Osteoblast (primary cell): Measurements from ENCODE around the gene HHATL. TPM values are rescaled to one million over a fixed set of nuclear protein-coding genes. Genes with fewer than 3 reads are reported as not detected.
A peak's percentile ranks its signal among the peaks of the same experiment; 100 is the strongest.

Experiments
- DNase-seq: peaks from one replicate; pipeline ENCODE4 v3.0.0; 2011; ENCODE audit warnings: low spot score, mixed read lengths; ENCODE audit not compliant: insufficient read length; ENCODE audit errors: missing footprints
- H2AFZ ChIP-seq: 2 replicates; pipeline ENCODE4 v1.6.0; 2011; ENCODE audit warnings: mild to moderate bottlenecking, low read length
- H3K27ac ChIP-seq: 2 replicates; pipeline ENCODE4 v1.5.1; 2011; ENCODE audit warnings: mild to moderate bottlenecking, low read depth, low read length, moderate library complexity
- H3K27me3 ChIP-seq: 2 replicates; pipeline ENCODE4 v1.6.0; 2012; ENCODE audit warnings: mild to moderate bottlenecking, control low read depth, inconsistent platforms, low read length, moderate library complexity; ENCODE audit not compliant: insufficient read depth
- H3K36me3 ChIP-seq: 2 replicates; pipeline ENCODE4 v1.5.1; 2011; ENCODE audit warnings: mild to moderate bottlenecking, low read length, control low read depth, moderate library complexity; ENCODE audit not compliant: insufficient read depth
- H3K4me1 ChIP-seq: 2 replicates; pipeline ENCODE4 v1.5.1; 2011; ENCODE audit warnings: mild to moderate bottlenecking, low read length, control low read depth, moderate library complexity; ENCODE audit not compliant: insufficient read depth
- H3K4me2 ChIP-seq: 2 replicates; pipeline ENCODE4 v1.6.0; 2011; ENCODE audit warnings: mild to moderate bottlenecking, low read length; ENCODE audit not compliant: insufficient read depth
- H3K4me3 ChIP-seq: fragments of 200-600 bp; sonication (generic); 3 replicates; pipeline ENCODE4 v1.5.1; 2012; ENCODE audit warnings: mild to moderate bottlenecking, low read length, inconsistent platforms; ENCODE audit not compliant: insufficient read depth
- H3K79me2 ChIP-seq: 2 replicates; pipeline ENCODE4 v1.6.0; 2012; ENCODE audit warnings: mild to moderate bottlenecking, low read length, control low read depth, inconsistent platforms; ENCODE audit not compliant: insufficient read depth
- H3K9me3 ChIP-seq: 2 replicates; pipeline ENCODE4 v1.5.1; 2011; ENCODE audit warnings: low read depth, low read length, control low read depth
- H4K20me1 ChIP-seq: 2 replicates; pipeline ENCODE4 v1.6.0; 2012; ENCODE audit warnings: mild to moderate bottlenecking, low read length, control low read depth; ENCODE audit not compliant: insufficient read depth
- CTCF ChIP-seq: IDR thresholded peaks from 2 replicates; pipeline ENCODE4 v1.5.1; 2011; ENCODE audit warnings: mild to moderate bottlenecking, low read depth, low read length, moderate library complexity; ENCODE audit errors: extremely low read depth
- total RNA-seq: library from RNA; depleted of rRNA; stranded (reverse); fragments of >200 nt; gene quantifications from 2 replicates; pipeline ENCODE4 v1.2.3, GENCODE V29; 2012

Gene HHATL
- total RNA-seq, 1 donor, result not detected

GRCh38 chr3:42655980-42656679 lies 46.5 kb downstream of the HHATL start:
- H3K4me1 ChIP-seq, result peaks cover 53% of the 10 kb centered on the region
- H3K36me3 ChIP-seq, result peaks cover 12% of the 10 kb centered on the region
- H3K4me3 ChIP-seq, result peak overlapping the region; percentile 10
- H4K20me1 ChIP-seq, result peaks cover 65% of the 10 kb centered on the region
- H3K27me3 ChIP-seq, result no peaks in the 10 kb centered on the region
- peak; percentile 99 for DNase-seq
- peak overlapping the region; percentile 28 for H3K27ac ChIP-seq
- H3K9me3 ChIP-seq, result no peaks in the 10 kb centered on the region
- no peak for TF ChIP-seq CTCF
- no peak overlapping the region for H2AFZ ChIP-seq
- peak overlapping the region; percentile 84 for H3K4me2 ChIP-seq
- peaks cover 45% of the 10 kb centered on the region for H3K79me2 ChIP-seq

- H3K4me1 ChIP-seq, result peaks cover 60% of the 10 kb centered on the region
- peaks cover 65% of the 10 kb centered on the region for H4K20me1 ChIP-seq
- H3K27me3 ChIP-seq, result no peaks in the 10 kb centered on the region
- peak overlapping the region; percentile 84 for H3K4me2 ChIP-seq
- TF ChIP-seq CTCF, result no peak
- H3K4me3 ChIP-seq, result peak overlapping the region; percentile 90
- H3K9me3 ChIP-seq, result no peaks in the 10 kb centered on the region
- H3K36me3 ChIP-seq, result peaks cover 14% of the 10 kb centered on the region
- DNase-seq, result peak; percentile 93
- peak overlapping the region; percentile 70 for H2AFZ ChIP-seq
- H3K79me2 ChIP-seq, result peaks cover 52% of the 10 kb centered on the region
- H3K27ac ChIP-seq, result peak overlapping the region; percentile 45
Measured at GRCh38 chr3:42655331-42655888, 47.2 kb downstream of the HHATL start.

- Histone ChIP-seq H3K36me3 (peaks cover 16% of the 10 kb centered on the region), H3K9me3 (no peaks in the 10 kb centered on the region), H3K4me3 (peak overlapping the region; percentile 90), H3K4me2 (peak overlapping the region; percentile 95), H2AFZ (peak overlapping the region; percentile 70), H4K20me1 (peaks cover 61% of the 10 kb centered on the region), H3K79me2 (peaks cover 60% of the 10 kb centered on the region), H3K27ac (peak overlapping the region; percentile 86), H3K4me1 (peaks cover 52% of the 10 kb centered on the region), H3K27me3 (no peaks in the 10 kb centered on the region)
- peak; percentile 98 for DNase-seq
- no peak for TF ChIP-seq CTCF
Measured at GRCh38 chr3:42654331-42655201, 48.0 kb downstream of the HHATL start.
